GM12891 (cell line): ENCODE data around the gene QPCTL.
"Not testable (repeated sequence)": the region's sequence is repeated elsewhere in the genome, so short reads cannot be mapped to it uniquely, and the experiment has no call there.

ENCODE experiments used
- DNase-seq: peaks from one replicate; pipeline ENCODE4 v3.0.0; 2011; ENCODE audit warnings: low spot score; ENCODE audit not compliant: insufficient read length
- FAIRE-seq: peaks from 2 replicates; lab custom pipeline; 2011; peaks lifted over from hg19 to GRCh38; lab: Jason Lieb, UNC
- PAX5 ChIP-seq: IDR thresholded peaks from 2 replicates; pipeline ENCODE4 v1.6.1; 2011; ENCODE audit warnings: low read length, moderate library complexity, mild to moderate bottlenecking; ENCODE audit not compliant: insufficient read depth, severe bottlenecking
- POLR2A ChIP-seq: IDR thresholded peaks from 2 replicates; pipeline ENCODE4 v1.6.1; 2011; ENCODE audit warnings: low read depth, low read length, control low read depth
- POLR2AphosphoS5 ChIP-seq: IDR thresholded peaks from 2 replicates; pipeline ENCODE4 v1.6.1; 2011; ENCODE audit warnings: low read depth, low read length, control low read depth
- POU2F2 ChIP-seq: IDR thresholded peaks from 2 replicates; pipeline ENCODE4 v1.6.1; 2011; ENCODE audit warnings: low read depth, mild to moderate bottlenecking, control low read depth, low read length, moderate library complexity
- SPI1 ChIP-seq: IDR thresholded peaks from 2 replicates; pipeline ENCODE4 v1.6.1; 2011; ENCODE audit warnings: low read depth, low read length, control low read depth
- TAF1 ChIP-seq: IDR thresholded peaks from 2 replicates; pipeline ENCODE4 v1.6.1; 2011; ENCODE audit warnings: low read depth, low read length, control low read depth

Gene QPCTL

DNA sequence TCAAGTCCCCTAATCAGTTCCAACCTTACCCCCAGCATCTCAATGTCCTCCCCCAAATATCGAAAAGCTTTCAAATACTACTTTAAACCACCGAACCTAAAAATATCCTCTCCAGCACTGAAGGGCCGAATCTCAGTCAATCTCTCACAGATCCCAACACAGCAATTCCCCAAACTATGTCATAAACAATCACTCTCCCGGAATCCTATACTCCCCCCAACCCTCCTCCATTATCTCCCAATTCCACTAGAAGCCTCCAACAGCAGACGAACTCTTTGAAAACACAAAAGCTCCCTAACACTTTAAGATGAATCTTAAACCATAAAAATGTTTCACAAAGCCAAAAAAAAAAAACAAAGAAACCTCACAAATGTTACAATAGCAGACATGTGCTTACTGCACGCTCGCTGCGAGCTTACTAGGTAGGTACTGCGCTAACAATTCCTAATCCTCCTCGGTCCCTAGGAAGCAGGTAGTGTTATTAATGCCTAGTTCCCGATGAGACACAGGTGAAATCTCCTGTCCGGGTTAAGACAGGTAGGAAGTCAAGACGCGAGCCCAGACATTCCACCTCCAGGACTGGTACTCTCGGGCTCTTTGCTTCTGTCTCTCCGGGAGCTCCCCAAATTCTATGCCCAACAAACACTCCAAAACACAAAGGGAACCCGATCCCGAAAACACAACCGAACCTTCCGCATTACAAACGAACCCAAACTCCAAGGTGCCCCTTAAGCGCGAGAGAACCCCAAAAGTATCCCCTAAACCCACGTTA, 24.1 kb downstream of the QPCTL start:
- FAIRE-seq (no peak), DNase-seq (no peak)
- no peak for TF ChIP-seq SPI1
- no peak for TF ChIP-seq POU2F2
- TF ChIP-seq PAX5 = no peak
- TF ChIP-seq POLR2AphosphoS5 = no peak
- no peak for TF ChIP-seq TAF1
- no peak; the same call in 1 of the 2 replicates for TF ChIP-seq POLR2A

DNA sequence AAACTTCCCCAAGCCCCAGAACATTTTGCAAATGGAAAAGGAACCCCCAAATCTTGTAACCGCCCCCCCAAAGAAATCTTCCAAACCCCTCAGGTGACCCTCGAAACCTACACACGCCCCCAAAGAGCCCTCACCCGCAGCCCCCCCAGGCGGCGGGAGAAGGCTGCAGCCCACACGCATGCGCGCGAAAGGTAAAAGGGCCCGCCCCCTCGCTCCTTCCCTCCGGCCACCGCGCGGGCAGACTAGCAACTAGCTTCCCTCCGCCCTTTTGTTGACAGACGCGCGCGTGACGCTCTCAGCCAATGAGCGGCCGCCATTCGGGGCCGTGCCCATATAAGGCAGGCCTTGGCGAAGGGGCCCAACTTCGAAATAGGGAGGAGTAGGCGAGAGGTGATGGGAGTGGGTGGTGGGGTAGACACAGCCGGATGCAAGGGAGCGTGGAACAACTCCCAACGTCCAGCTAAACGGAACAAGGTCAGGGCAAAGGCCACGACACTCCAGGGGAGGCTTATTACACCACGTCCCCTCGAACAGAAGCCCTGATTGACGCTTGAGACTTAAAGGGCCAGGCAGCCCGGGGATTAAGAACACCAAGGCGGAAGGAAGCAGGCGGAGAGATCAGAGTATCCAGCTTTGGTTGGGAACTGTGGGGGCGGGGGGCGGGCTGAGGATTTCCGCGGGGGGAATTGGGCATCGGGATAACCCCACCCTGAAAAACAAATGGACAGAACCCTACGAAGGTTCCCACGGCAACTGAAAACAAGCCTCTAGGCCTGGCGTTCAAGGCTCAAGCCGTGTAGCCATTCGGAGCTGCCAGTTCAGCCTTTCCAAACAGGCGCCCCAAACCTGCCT, 24.9 kb downstream of the QPCTL start:
- FAIRE-seq = peak; percentile 99
- TF ChIP-seq TAF1 = peak; percentile 5; the same call in 1 of the 2 replicates
- 0 out of 2 replicates have a peak, but pooled peaks have one; percentile 10 for TF ChIP-seq POLR2A
- TF ChIP-seq POLR2AphosphoS5 = peak; percentile 74
- no peak for TF ChIP-seq PAX5
- TF ChIP-seq SPI1 = 0 out of 2 replicates have a peak, but pooled peaks have one; percentile 4
- TF ChIP-seq POU2F2 = peak; percentile 72
- DNase-seq = peak; percentile 94

DNA sequence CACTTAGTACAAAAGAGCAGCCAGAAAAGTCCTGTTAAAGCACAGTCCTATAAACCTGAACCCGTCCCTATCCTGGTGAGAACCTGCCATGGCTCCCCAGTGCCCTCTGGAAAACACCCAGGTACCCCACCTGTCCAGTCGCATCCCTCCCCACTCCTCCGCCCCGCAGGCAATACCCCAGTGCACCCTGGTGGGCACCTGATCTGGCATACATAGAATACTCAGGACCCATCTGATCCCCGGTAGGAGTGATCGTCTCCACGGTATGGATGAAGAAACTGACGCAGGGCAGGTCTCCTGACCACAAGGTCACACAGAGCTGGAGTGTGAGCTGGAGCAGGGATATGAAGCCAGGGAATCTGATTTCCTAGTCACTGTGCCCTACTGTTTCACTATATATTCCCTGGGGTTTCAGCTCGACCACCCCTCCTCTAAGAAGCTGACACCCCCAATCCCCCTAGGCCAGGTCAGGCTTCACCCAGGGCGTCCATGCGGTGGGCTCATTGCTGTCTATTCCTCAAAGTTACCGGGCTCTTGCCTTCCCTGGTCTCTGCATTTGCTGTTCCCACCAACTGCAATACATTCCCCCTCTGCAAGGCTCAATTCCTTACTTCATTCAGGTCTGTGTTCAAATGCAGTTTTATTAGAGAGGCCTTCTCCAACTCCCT, 25.7 kb downstream of the QPCTL start:
- TF ChIP-seq POLR2AphosphoS5 (peak; percentile 6; the same call in 1 of the 2 replicates), POLR2A (peak; percentile 52; the same call in 1 of the 2 replicates), PAX5 (no peak)
- FAIRE-seq (peak; percentile 69), DNase-seq (no peak)

DNA sequence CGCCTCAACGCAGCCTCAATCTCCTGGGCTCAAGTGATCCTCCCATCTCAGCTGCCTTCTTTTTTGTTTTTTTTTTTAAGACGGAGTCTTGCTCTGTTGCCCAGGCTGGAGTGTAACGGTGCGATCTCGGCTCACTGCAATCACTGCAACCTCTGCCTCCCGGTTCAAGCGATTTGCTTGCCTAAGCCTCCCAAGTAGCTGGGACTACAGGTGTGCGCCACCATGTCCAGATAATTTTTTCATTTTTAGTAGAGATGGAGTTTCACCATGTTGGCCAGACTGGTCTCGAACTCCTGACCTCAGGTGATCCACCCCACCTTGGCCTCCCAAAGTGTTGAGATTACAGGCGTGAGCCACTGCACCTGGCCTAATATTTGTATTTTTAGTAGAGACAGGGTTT, 27.6 kb downstream of the QPCTL start:
- FAIRE-seq, DNase-seq: not testable (repeated sequence)

DNA sequence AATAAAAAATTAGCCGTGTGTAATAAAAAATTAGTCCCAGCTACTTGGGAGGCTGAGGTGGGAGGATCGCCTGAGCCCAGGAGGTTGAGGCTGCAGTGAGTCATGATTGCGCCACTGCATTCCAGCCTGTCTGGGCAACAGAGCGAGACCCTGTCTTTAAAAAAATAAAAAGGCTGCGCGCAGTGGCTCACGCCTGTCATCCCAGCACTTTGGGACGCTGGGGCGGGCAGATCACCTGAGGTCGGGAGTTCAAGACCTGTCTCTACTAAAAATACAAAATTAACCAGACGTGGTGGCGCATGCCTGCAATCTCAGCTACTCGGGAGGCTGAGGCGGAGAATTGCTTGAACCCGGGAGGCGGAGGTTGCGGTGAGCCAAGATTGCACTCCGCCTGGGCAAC, 36.2 kb downstream of the QPCTL start:
- FAIRE-seq, DNase-seq: not testable (repeated sequence)

DNA sequence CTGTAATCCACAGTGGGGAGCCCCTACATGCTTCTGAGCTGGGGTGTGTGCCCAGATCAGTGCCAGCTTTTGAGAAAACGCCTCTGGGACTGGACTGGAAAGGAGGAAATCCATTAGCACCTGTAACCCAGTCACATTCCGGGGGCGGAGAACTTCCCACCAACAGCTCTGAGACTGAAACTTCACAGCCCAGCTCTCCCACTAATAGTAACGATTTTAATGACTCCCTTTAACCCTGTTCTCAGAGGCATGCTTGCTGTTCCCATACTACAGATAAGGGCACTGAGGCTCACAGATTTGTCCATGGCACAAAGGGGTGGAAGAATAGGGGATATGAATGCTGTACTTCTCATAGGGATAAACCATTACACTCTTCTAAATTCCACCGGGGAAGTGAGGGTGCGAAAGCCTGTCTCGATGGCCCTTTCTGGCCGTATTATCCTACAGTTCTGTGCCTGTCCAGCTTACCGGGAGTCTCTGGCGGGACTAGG, 37.4 kb downstream of the QPCTL start:
- DNase-seq (no peak), FAIRE-seq (peak; percentile 68)
- no peak for TF ChIP-seq TAF1
- no peak for TF ChIP-seq PAX5
- no peak for TF ChIP-seq POU2F2
- no peak for TF ChIP-seq SPI1

DNA sequence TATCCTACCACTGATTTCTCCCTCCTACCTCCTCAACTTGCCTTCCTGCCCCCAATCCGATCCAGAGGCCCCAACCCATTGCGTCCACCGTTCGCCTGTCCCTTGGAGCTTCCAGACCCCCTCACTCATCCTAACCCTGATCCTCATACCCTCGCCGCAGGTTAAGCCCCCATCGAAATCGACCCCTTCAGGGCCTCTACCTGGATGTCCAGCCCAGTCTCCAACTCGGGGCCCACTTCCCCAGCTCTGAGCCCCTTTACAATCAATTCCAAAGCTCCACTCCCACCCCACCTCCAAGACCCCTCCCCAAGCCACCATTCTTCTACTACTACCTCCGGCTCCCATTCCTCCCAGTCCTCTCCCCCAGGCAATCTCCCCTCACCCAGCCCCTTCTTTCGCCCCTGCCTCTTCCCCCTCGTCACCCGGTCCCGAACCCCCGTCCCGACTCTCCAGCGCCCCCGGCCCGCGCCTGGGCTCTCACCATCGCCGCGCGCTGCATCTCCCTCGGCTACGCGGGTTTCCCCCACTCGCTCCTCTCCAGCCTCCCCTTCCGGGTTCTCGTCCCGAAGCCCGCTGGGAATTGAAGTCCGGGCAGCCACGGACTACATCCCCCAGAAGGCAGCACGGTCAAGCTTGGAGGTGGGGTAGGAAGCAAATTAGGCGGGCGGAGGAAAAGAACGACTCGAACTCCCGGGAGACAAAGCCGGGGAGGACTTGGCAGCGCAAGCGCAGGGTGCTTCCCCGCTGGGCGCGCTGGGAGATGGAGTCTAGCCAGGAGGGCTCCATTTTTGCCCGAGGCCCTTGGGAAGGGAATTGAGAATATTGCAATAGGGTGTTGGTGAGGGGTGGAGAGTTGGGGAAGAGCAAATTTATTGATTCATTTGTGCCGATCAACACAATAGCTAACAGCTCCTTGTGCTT, 38.2 kb downstream of the QPCTL start, which contains the start of gene FBXO46:
FBXO46 (minus strand) TSS at position 529 of the 921 bp plus-strand sequence. CDS start 17,401 bp downstream, outside the sequence.
- peak; percentile 99 for FAIRE-seq
- TF ChIP-seq POLR2AphosphoS5 = peak; percentile 77
- TF ChIP-seq POU2F2 = peak; percentile 54
- TF ChIP-seq PAX5 = no peak
- TF ChIP-seq SPI1 = peak; percentile 9; the same call in 1 of the 2 replicates
- no peak; the same call in 1 of the 2 replicates for TF ChIP-seq TAF1
- peak; percentile 75 for TF ChIP-seq POLR2A

DNA sequence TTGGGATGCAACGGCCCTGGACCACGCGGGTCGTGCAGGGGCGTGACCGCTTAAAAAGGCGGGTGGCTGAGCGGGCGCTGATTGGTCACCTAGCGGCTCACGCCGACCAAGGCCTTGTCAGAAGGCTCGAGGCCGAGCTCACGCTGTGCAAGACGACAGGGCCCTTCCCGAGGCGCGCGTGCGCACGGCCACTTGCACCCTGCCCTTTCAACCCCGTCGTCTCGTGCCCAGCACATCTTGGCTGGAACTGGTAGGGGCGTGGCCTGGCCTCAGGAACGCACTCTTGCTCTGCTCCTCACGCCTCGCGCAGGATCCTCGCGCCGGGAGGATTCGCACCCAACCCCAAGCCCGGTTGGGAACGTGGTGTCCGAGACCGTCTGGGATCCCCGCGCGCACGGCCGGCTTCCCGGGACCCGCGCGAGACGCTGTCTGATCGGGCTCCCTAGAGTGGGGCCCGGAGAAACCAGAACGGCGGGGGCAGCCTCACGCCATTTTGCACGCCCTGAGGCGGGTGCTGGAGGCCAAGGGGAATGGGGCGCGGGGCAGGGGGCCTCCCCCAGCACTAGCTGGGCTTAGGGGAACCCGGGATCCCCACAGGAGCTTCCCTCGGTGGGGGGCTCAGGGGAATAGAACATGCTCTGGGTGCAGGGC, 40.8 kb downstream of the QPCTL start, which contains the start of gene MEIOSIN:
MEIOSIN (plus strand) TSS at position 280 of the 651 bp plus-strand sequence. CDS start 1,938 bp downstream, outside the sequence.
- DNase-seq (no peak), FAIRE-seq (no peak)

More for the DNA sequence above, 38.2 kb downstream of the QPCTL start, which contains the start of gene FBXO46:
- DNase-seq = peak; percentile 95

More for the DNA sequence above, 40.8 kb downstream of the QPCTL start, which contains the start of gene MEIOSIN:
- TF ChIP-seq POU2F2 (no peak), TAF1 (no peak), POLR2AphosphoS5 (no peak), PAX5 (no peak), POLR2A (no peak), SPI1 (no peak)
